HepG2 (cell line): ENCODE measurements around the gene INSIG1. TPM values are rescaled to one million over a fixed set of nuclear protein-coding genes. Genes with fewer than 3 reads are reported as not detected.

Experiments used
- ATAC-seq: fragments of 200-7000 bp; cut with Tn5 transposase; 3 replicates; pipeline ENCODE4 v1.9.1; 2020; ENCODE audit warnings: mild to moderate bottlenecking, moderate library complexity
- BruUV-seq: library from RNA; stranded (reverse); fragments of 400-500 nt; replicated peaks from 2 replicates; lab custom pipeline; 2021; lab: Mats Ljungman, UMichigan
- CTCF ChIA-PET: fragments of 300-600 bp; formaldehyde crosslinking; extraction: SDS; loops from one replicate; lab custom pipeline; 2021; ENCODE audit warnings: low total read pairs, inconsistent platforms, low intra/inter-chr PET ratio; lab: Yijun Ruan, JAX
- POLR2A ChIA-PET: fragments of 350-600 bp; sonication (Branson Sonifier 250); formaldehyde crosslinking; loops from one replicate; lab custom pipeline; 2020; ENCODE audit warnings: antibody characterized with exemption, inconsistent platforms; lab: Yijun Ruan, JAX
- DNase-seq: peaks from one replicate; pipeline ENCODE4 v3.0.0-alpha.2; 2015; ENCODE audit warnings: low spot score
- FAIRE-seq: peaks from 3 replicates; lab custom pipeline; 2011; peaks lifted over from hg19 to GRCh38; lab: Jason Lieb, UNC
- H2AFZ ChIP-seq: one replicate; pipeline ENCODE4 v1.6.1; 2011; ENCODE audit warnings: low read length, inconsistent platforms
- H3K27ac ChIP-seq: fragments of 300-600 bp; 3 replicates; pipeline ENCODE4 v1.8.0; 2011; ENCODE audit warnings: mixed run types, mild to moderate bottlenecking, mixed read lengths, low read length, inconsistent platforms; ENCODE audit not compliant: insufficient read depth; ENCODE audit errors: extremely low read length
- H3K27me3 ChIP-seq, 2 experiments: fragments of 200-600 bp in 1 of 2; 2 replicates in 1 of 2; 3 replicates in 1 of 2; pipeline versions ENCODE4 v1.6.0 to v1.8.0; 2011; ENCODE audit warnings: low read length in 2 of 2, mild to moderate bottlenecking in 2 of 2, moderate library complexity in 2 of 2, inconsistent platforms in 1 of 2; ENCODE audit not compliant: insufficient read depth in 2 of 2, control insufficient read depth in 1 of 2
- H3K36me3 ChIP-seq, 2 experiments: fragments of 200-600 bp in 1 of 2; replicated peaks in 1 of 2; 2 replicates in 1 of 2; 3 replicates in 1 of 2; pipeline versions ENCODE4 v1.5.1 to v1.8.0; 2011; ENCODE audit warnings: low read length in 2 of 2, inconsistent platforms in 1 of 2; ENCODE audit not compliant: insufficient read depth in 2 of 2, control insufficient read depth in 1 of 2
- H3K4me1 ChIP-seq: 2 replicates; pipeline ENCODE4 v1.5.1; 2012; ENCODE audit warnings: low read length, inconsistent platforms; ENCODE audit not compliant: insufficient read depth
- H3K4me2 ChIP-seq: 2 replicates; pipeline ENCODE4 v1.6.0; 2011; ENCODE audit warnings: low read depth, low read length, inconsistent platforms
- H3K4me3 ChIP-seq, 3 experiments: fragments of 200-600 bp in 1 of 3; sonication (generic), shearing (Covaris generic) in 1 of 3; replicated peaks in 1 of 3; 2 replicates each; pipeline ENCODE4 v1.5.1; 2011 to 2016; ENCODE audit warnings: low read length in 3 of 3, inconsistent platforms in 2 of 3, low read depth in 2 of 3, mild to moderate bottlenecking in 2 of 3, control low read depth in 1 of 3, mixed read lengths in 1 of 3; ENCODE audit not compliant: insufficient read depth in 1 of 3
- H3K79me2 ChIP-seq: one replicate; pipeline ENCODE4 v1.6.1; 2011; ENCODE audit warnings: low read length, inconsistent platforms; ENCODE audit not compliant: insufficient read depth
- H3K9ac ChIP-seq: 2 replicates; pipeline ENCODE4 v1.6.0; 2011; ENCODE audit warnings: mild to moderate bottlenecking, low read depth, low read length, inconsistent platforms; ENCODE audit not compliant: insufficient read depth
- H3K9me3 ChIP-seq: 2 replicates; pipeline ENCODE4 v1.5.1; 2012; ENCODE audit warnings: mild to moderate bottlenecking, low read length
- H4K20me1 ChIP-seq: 2 replicates; pipeline ENCODE4 v1.6.0; 2011; ENCODE audit warnings: inconsistent platforms, mild to moderate bottlenecking, low read length, moderate library complexity; ENCODE audit not compliant: insufficient read depth
- HOXD1 ChIP-seq: sonication (generic); formaldehyde crosslinking; IDR thresholded peaks from 2 replicates; pipeline ENCODE4 v1.5.0; 2020; ENCODE audit warnings: missing genetic modification reagents
- IKZF5 ChIP-seq: IDR thresholded peaks from 2 replicates; pipeline ENCODE4 v1.6.1; 2018; ENCODE audit warnings: missing genetic modification reagents, mild to moderate bottlenecking, missing compliant biosample characterization
- MATR3 ChIP-seq: sonication (generic); formaldehyde crosslinking; IDR thresholded peaks from 2 replicates; pipeline ENCODE4 v1.4.0; 2020; ENCODE audit warnings: missing genetic modification reagents
- MZF1 ChIP-seq: sonication (generic); formaldehyde crosslinking; IDR thresholded peaks from 2 replicates; pipeline ENCODE4 v1.8.1; 2023; ENCODE audit warnings: mild to moderate bottlenecking, missing genetic modification reagents, borderline replicate concordance
- TIGD3 ChIP-seq: sonication (generic); formaldehyde crosslinking; IDR thresholded peaks from 2 replicates; pipeline ENCODE4 v1.5.1; 2020; ENCODE audit warnings: mild to moderate bottlenecking, missing genetic modification reagents, borderline replicate concordance
- ZBTB7B ChIP-seq: sonication (generic); formaldehyde crosslinking; IDR thresholded peaks from 2 replicates; pipeline ENCODE4 v1.4.0; 2020; ENCODE audit warnings: missing genetic modification reagents
- ZFP37 ChIP-seq: sonication (generic); formaldehyde crosslinking; IDR thresholded peaks from 2 replicates; pipeline ENCODE4 v1.4.0; 2020; ENCODE audit warnings: missing genetic modification reagents, borderline replicate concordance
- ZNF263 ChIP-seq: sonication (generic); formaldehyde crosslinking; IDR thresholded peaks from 2 replicates; pipeline ENCODE4 v1.4.0; 2020; ENCODE audit warnings: missing genetic modification reagents
- ZNF549 ChIP-seq: sonication (generic); formaldehyde crosslinking; IDR thresholded peaks from 2 replicates; pipeline ENCODE4 v1.5.0; 2020; ENCODE audit warnings: missing genetic modification reagents
- ZNF563 ChIP-seq: sonication (generic); formaldehyde crosslinking; IDR thresholded peaks from 2 replicates; pipeline ENCODE4 v1.8.0; 2022; ENCODE audit warnings: mild to moderate bottlenecking, moderate library complexity, missing genetic modification reagents
- ZNF790 ChIP-seq: sonication (generic); formaldehyde crosslinking; IDR thresholded peaks from 2 replicates; pipeline ENCODE4 v1.8.0; 2022; ENCODE audit warnings: missing genetic modification reagents, mild to moderate bottlenecking, borderline replicate concordance
- ZSCAN31 ChIP-seq: sonication (generic); formaldehyde crosslinking; IDR thresholded peaks from 2 replicates; pipeline ENCODE4 v1.5.0; 2020; ENCODE audit warnings: low read depth, mild to moderate bottlenecking, missing genetic modification reagents
- WGBS: methylation state at CpG from one replicate; pipeline ENCODE4 v1.1.6; 2017; ENCODE audit warnings: low lambda C conversion rate; 5-methylcytosine and 5-hydroxymethylcytosine counted together
- in situ Hi-C: cut with HindIII; loops from 2 replicates; pipeline ENCODE4 v1.10.0; 2017; ENCODE audit warnings: low pct_unique_long_range_greater_than_20kb; ENCODE audit not compliant: extremely low pct_ligation_motif_present
- intact Hi-C: fragments of 100-400 bp; cut with micrococcal nuclease; formaldehyde crosslinking; loops from one replicate; pipeline ENCODE4 v1.10.0; 2022; ENCODE audit not compliant: unreplicated experiment
- polyA plus RNA-seq, 8 experiments: library from polyadenylated mRNA; depleted of rRNA in 3 of 8; stranded (reverse) in 7 of 8; unstranded in 1 of 8; fragments of >200 nt; fragmentation: Illumina TruSeq in 4 of 8; extraction: Trizol in 4 of 8; gene quantifications; 2 replicates each; pipeline versions ENCODE4 v1.2.1 to v1.2.3, GENCODE V29; 2011 to 2016; ENCODE audit warnings: low read depth in 4 of 8, missing spikeins in 1 of 8, mixed read lengths in 1 of 8; ENCODE audit not compliant: insufficient read depth in 1 of 8
- total RNA-seq, 5 experiments: library from RNA; depleted of rRNA; stranded (reverse); fragments of >200 nt; fragmentation: Illumina TruSeq; extraction: Trizol; gene quantifications; 2 replicates each; pipeline ENCODE4 v1.2.3, GENCODE V29; 2016; ENCODE audit warnings: low read depth in 1 of 5
- TF ChIP-seq, protein P1 (sequence below): sonication (generic); formaldehyde crosslinking; IDR thresholded peaks from 2 replicates; pipeline ENCODE4 v1.4.0; 2020; ENCODE audit warnings: missing genetic modification reagents

INSIG1 gene
- total and polyA plus RNA-seq, 2 of the 13 experiments (the other 11 are each of a cell fraction or from before 2014, with no cell fraction given), result 0.07 to 0.11 TPM

- TF ChIP-seq ZSCAN31 (CRISPR knock-in tag) (no peak), ZBTB7B (CRISPR knock-in tag) (no peak)
These were observed 9.2 kb downstream of the INSIG1 start (continued) for GRCh38 chr7:155306673-155307470.

- intact Hi-C loops (no loop called here), in situ Hi-C loops (no loop called here)
- Histone ChIP-seq H2AFZ (no peak overlapping the region), H3K9ac (no peak overlapping the region), H3K4me2 (no peak overlapping the region), H3K27me3 (peaks cover under 1 to 23% of the 10 kb centered on the region in 2 experiments; a peak in 3 of 5 replicates), H3K36me3 (no peaks in the 10 kb centered on the region), H3K9me3 (no peaks in the 10 kb centered on the region), H4K20me1 (no peaks in the 10 kb centered on the region), H3K4me1 (no peaks in the 10 kb centered on the region), H3K4me3 (no peak overlapping the region), H3K79me2 (no peaks in the 10 kb centered on the region), H3K27ac (no peak overlapping the region)
- TF ChIP-seq ZNF549 (CRISPR knock-in tag) (no peak), MATR3 (no peak), IKZF5 (CRISPR knock-in tag) (no peak), ZNF263 (CRISPR knock-in tag) (no peak), MZF1 (CRISPR knock-in tag) (no peak), TIGD3 (no peak), ZNF790 (no peak), HOXD1 (CRISPR knock-in tag) (no peak), ZFP37 (CRISPR knock-in tag) (no peak), ZNF563 (CRISPR knock-in tag) (no peak)
- TF ChIP-seq, protein P1, sequence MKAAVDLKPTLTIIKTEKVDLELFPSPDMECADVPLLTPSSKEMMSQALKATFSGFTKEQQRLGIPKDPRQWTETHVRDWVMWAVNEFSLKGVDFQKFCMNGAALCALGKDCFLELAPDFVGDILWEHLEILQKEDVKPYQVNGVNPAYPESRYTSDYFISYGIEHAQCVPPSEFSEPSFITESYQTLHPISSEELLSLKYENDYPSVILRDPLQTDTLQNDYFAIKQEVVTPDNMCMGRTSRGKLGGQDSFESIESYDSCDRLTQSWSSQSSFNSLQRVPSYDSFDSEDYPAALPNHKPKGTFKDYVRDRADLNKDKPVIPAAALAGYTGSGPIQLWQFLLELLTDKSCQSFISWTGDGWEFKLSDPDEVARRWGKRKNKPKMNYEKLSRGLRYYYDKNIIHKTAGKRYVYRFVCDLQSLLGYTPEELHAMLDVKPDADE (CRISPR knock-in tag), result no peak
- POLR2A ChIA-PET, result no interaction called here
- DNase-seq (no peak), ATAC-seq (no peak), FAIRE-seq (no peak)
- no TSS peak for BruUV-seq
- CTCF ChIA-PET, result no interaction called here
- 68% methylated on average over 19 of the region's 19 CpGs for WGBS
These were observed 10.8 kb downstream of the INSIG1 start for GRCh38 chr7:155308330-155309020.
